ENCODE measurements around the gene RHBDD2.
"Not testable (repeated sequence)": the region's sequence is repeated elsewhere in the genome, so short reads cannot be mapped to it uniquely, and the experiment has no call there.

Gene RHBDD2

DNA sequence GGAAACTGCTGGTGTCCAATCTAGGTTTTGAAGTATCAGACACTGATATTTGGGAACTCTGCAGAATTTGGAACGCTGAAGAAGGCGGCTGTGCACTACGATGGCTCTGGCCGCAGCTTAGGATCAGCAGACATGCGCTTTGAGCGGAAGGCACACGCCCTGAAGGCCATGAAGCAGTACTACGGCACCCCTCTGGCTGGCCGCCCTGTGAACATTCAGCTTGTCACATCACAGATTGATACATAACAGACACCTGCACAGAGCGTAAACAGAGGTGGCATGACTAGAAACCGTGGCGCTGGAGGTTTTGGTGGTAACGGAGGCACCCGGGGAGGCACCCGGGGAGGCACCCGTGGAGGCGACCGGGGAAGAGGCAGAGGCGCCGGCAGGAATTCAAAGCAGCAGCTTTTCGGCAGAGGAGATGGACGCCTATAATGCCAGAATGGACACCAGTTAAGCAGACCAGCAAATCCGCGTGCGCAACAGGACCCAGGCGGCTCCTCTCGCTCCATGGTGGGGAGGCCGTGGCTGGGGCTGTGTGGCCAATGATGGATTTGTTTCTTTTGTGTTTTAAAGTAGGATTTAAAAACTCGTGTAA, 43.0 kb upstream of the RHBDD2 start:
- Histone ChIP-seq H3K9ac (ENCODE audit: low read length) (no peak overlapping the region), H4K91ac (ENCODE audit: low read length) (no peak overlapping the region), H3K4me3 (ENCODE audit: insufficient read depth in 1 of 2, low read depth in 1 of 2, low read length in 2 of 2) (no peak overlapping the region), H2BK120ac (ENCODE audit: low read depth, low read length) (no peak overlapping the region), H4K8ac (ENCODE audit: low read length) (peak overlapping the region; percentile 1), H3K9me3 (ENCODE audit: control insufficient read depth, low read length) (no peaks in the 10 kb centered on the region), H2AFZ (ENCODE audit: low read depth, low read length) (no peak overlapping the region), H2BK12ac (ENCODE audit: low read length in 2 of 2) (peak overlapping the region in 1 of 2 experiments; percentile 87), H3K14ac (ENCODE audit: low read length in 2 of 2) (no peak overlapping the region), H3K4ac (ENCODE audit: low read depth in 1 of 2, low read length in 2 of 2) (no peak overlapping the region), H3K79me1 (replicated peaks; ENCODE audit: low read length, poor library complexity, severe bottlenecking) (no peaks in the 10 kb centered on the region), H3K27ac (ENCODE audit: low read length, poor library complexity, severe bottlenecking) (no peak overlapping the region), H3K27me3 (ENCODE audit: control insufficient read depth in 1 of 2, insufficient read depth in 1 of 2, low read length in 2 of 2) (peaks cover 0 to 8% of the 10 kb centered on the region in 2 experiments), H2BK15ac (ENCODE audit: low read depth, poor library complexity, severe bottlenecking) (no peak overlapping the region), H3K4me1 (ENCODE audit: control insufficient read depth, insufficient read depth, low read depth, low read length) (peaks cover 2% of the 10 kb centered on the region), H3K36me3 (ENCODE audit: control insufficient read depth in 1 of 2, insufficient read depth in 2 of 2, low read depth in 1 of 2, low read length in 2 of 2) (no peaks in the 10 kb centered on the region), H2AK5ac (ENCODE audit: low read length, severe bottlenecking) (no peak overlapping the region), H3K23ac (ENCODE audit: low read length in 2 of 2) (no peak overlapping the region), H3K4me2 (ENCODE audit: low read length, poor library complexity, severe bottlenecking) (no peak overlapping the region), H3K18ac (ENCODE audit: low read depth in 1 of 2, low read length in 2 of 2) (no peak overlapping the region), H2BK5ac (ENCODE audit: low read depth, low read length, poor library complexity, severe bottlenecking) (no peak overlapping the region)
- WGBS, result 92% methylated on average over 28 of the region's 29 CpGs
- no peak for DNase-seq

DNA sequence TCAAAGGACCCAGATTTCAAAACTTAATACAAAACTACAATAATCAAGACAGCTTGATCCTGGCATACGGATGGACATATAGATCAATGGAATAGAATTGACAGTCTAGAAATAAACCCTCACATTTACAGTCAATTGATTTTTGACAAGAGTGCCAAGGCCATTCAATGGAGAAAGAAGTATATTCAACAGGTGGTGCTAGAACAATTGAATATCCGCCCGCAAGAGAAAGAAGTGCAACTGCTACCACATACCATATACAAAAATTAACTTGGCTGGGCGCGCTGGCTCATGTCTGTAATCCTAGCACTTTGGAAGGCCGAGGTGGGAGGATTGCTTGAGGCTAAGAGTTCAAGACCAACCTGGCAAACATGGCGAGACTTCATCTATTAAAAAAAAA, 42.0 kb upstream of the RHBDD2 start:
- WGBS, result 97% methylated on average over 6 of the region's 7 CpGs

DNA sequence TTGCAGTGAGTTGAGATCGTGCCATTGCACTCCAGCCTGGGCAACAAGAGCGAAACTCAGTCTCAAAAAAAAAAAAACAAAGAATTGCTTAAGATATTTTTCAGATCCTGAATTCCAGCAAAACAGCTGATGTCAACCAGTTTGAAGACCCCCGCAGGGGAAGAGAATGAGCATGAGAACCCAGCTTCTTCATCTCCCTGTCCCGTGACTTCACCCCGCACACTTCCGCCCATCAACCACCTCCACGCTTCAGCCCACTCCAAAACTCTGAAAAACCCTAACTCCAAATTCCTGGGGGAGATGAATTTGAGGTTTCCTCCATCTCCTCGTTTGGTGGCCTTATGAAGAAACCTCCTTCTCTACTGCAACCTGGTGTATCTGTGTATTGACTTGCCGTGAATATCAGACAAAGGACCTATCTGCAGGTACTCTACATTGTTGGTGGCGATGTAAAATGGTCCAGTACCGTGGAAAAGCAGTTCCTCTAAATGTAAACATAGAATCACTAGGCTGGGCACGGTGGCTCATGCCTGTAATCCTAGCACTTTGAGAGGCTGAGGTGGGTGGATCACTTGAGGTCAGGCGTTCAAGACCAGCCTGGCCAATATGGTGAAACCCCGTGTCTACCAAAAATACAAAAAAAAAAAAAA, 40.4 kb upstream of the RHBDD2 start:
- H3K18ac ChIP-seq (ENCODE audit: low read depth in 1 of 2, low read length in 2 of 2); H3K23ac ChIP-seq (ENCODE audit: low read length in 2 of 2); H3K4me3 ChIP-seq (ENCODE audit: insufficient read depth in 1 of 2, low read depth in 1 of 2, low read length in 2 of 2); H3K36me3 ChIP-seq (ENCODE audit: control insufficient read depth in 1 of 2, insufficient read depth in 2 of 2, low read depth in 1 of 2, low read length in 2 of 2); H2BK15ac ChIP-seq (ENCODE audit: low read depth, poor library complexity, severe bottlenecking); H4K8ac ChIP-seq (ENCODE audit: low read length); H3K9me3 ChIP-seq (ENCODE audit: control insufficient read depth, low read length); H3K27ac ChIP-seq (ENCODE audit: low read length, poor library complexity, severe bottlenecking); DNase-seq; H2AK5ac ChIP-seq (ENCODE audit: low read length, severe bottlenecking); H3K14ac ChIP-seq (ENCODE audit: low read length in 2 of 2); H3K9ac ChIP-seq (ENCODE audit: low read length); H3K4me1 ChIP-seq (ENCODE audit: control insufficient read depth, insufficient read depth, low read depth, low read length); H4K91ac ChIP-seq (ENCODE audit: low read length); H2BK120ac ChIP-seq (ENCODE audit: low read depth, low read length); H2AFZ ChIP-seq (ENCODE audit: low read depth, low read length); H3K4me2 ChIP-seq (ENCODE audit: low read length, poor library complexity, severe bottlenecking); H2BK5ac ChIP-seq (ENCODE audit: low read depth, low read length, poor library complexity, severe bottlenecking); H3K27me3 ChIP-seq (ENCODE audit: control insufficient read depth in 1 of 2, insufficient read depth in 1 of 2, low read length in 2 of 2); H3K79me1 ChIP-seq (replicated peaks; ENCODE audit: low read length, poor library complexity, severe bottlenecking): not testable (repeated sequence)
- peak overlapping the region; percentile 63 to 67 for H2BK12ac ChIP-seq (ENCODE audit: low read length in 2 of 2)
- 89% methylated on average over 11 of the region's 14 CpGs for WGBS
- peak overlapping the region in 1 of 2 experiments; percentile 41 for H3K4ac ChIP-seq (ENCODE audit: low read depth in 1 of 2, low read length in 2 of 2)

More for the DNA sequence above, 42.0 kb upstream of the RHBDD2 start:
- Histone ChIP-seq H2BK15ac (ENCODE audit: low read depth, poor library complexity, severe bottlenecking) (no peak overlapping the region), H3K4me1 (ENCODE audit: control insufficient read depth, insufficient read depth, low read depth, low read length) (peaks cover 2% of the 10 kb centered on the region), H4K8ac (ENCODE audit: low read length) (no peak overlapping the region), H3K14ac (ENCODE audit: low read length in 2 of 2) (no peak overlapping the region), H4K91ac (ENCODE audit: low read length) (no peak overlapping the region), H3K9ac (ENCODE audit: low read length) (no peak overlapping the region), H3K4me3 (ENCODE audit: insufficient read depth in 1 of 2, low read depth in 1 of 2, low read length in 2 of 2) (no peak overlapping the region), H2BK5ac (ENCODE audit: low read depth, low read length, poor library complexity, severe bottlenecking) (no peak overlapping the region), H2AFZ (ENCODE audit: low read depth, low read length) (no peak overlapping the region), H3K4ac (ENCODE audit: low read depth in 1 of 2, low read length in 2 of 2) (no peak overlapping the region), H3K36me3 (ENCODE audit: control insufficient read depth in 1 of 2, insufficient read depth in 2 of 2, low read depth in 1 of 2, low read length in 2 of 2) (no peaks in the 10 kb centered on the region), H3K27ac (ENCODE audit: low read length, poor library complexity, severe bottlenecking) (no peak overlapping the region), H2BK12ac (ENCODE audit: low read length in 2 of 2) (no peak overlapping the region), H2BK120ac (ENCODE audit: low read depth, low read length) (no peak overlapping the region), H3K79me1 (replicated peaks; ENCODE audit: low read length, poor library complexity, severe bottlenecking) (no peaks in the 10 kb centered on the region), H3K23ac (ENCODE audit: low read length in 2 of 2) (no peak overlapping the region), H3K18ac (ENCODE audit: low read depth in 1 of 2, low read length in 2 of 2) (no peak overlapping the region), H3K4me2 (ENCODE audit: low read length, poor library complexity, severe bottlenecking) (no peak overlapping the region), H2AK5ac (ENCODE audit: low read length, severe bottlenecking) (no peak overlapping the region), H3K9me3 (ENCODE audit: control insufficient read depth, low read length) (no peaks in the 10 kb centered on the region), H3K27me3 (ENCODE audit: control insufficient read depth in 1 of 2, insufficient read depth in 1 of 2, low read length in 2 of 2) (peaks cover 0 to 4% of the 10 kb centered on the region in 2 experiments)
- no peak for DNase-seq

DNA sequence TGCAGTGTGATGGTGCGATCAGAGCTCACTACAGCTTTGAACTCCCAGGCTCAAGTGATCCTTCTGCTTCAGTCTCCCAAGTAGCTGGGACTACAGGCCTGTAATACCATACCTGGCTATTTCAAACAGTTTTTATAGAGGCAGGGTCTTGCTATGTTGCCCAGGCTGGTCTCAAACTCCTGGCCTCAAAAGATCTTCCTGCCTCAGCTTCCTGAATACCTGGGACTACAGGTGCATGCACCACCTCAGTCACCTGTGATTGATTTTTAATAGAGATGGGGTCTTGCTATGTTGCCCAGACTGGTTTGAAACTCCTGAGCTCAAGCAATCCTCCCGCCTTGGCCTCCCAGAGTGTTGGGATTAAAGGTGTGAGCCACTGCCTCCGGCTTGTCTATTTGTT, 38.8 kb upstream of the RHBDD2 start:
- H4K8ac ChIP-seq (ENCODE audit: low read length), result peak overlapping the region; percentile 27
- no peak overlapping the region for H3K23ac ChIP-seq (ENCODE audit: low read length in 2 of 2)
- H3K79me1 ChIP-seq (replicated peaks; ENCODE audit: low read length, poor library complexity, severe bottlenecking), result no peaks in the 10 kb centered on the region
- peak overlapping the region; percentile 6 to 92 for H2BK12ac ChIP-seq (ENCODE audit: low read length in 2 of 2)
- no peak overlapping the region for H2BK15ac ChIP-seq (ENCODE audit: low read depth, poor library complexity, severe bottlenecking)
- H2AK5ac ChIP-seq (ENCODE audit: low read length, severe bottlenecking), result no peak overlapping the region
- no peak overlapping the region for H3K9ac ChIP-seq (ENCODE audit: low read length)
- H3K4me1 ChIP-seq (ENCODE audit: control insufficient read depth, insufficient read depth, low read depth, low read length), result peaks cover 2% of the 10 kb centered on the region
- no peak overlapping the region for H3K4ac ChIP-seq (ENCODE audit: low read depth in 1 of 2, low read length in 2 of 2)
- WGBS, result 91% methylated on average over 3 of the region's 3 CpGs
- DNase-seq, result no peak
- H3K14ac ChIP-seq (ENCODE audit: low read length in 2 of 2), result no peak overlapping the region
- H2BK120ac ChIP-seq (ENCODE audit: low read depth, low read length), result no peak overlapping the region
- no peaks in the 10 kb centered on the region for H3K9me3 ChIP-seq (ENCODE audit: control insufficient read depth, low read length)
- no peaks in the 10 kb centered on the region for H3K36me3 ChIP-seq (ENCODE audit: control insufficient read depth in 1 of 2, insufficient read depth in 2 of 2, low read depth in 1 of 2, low read length in 2 of 2)
- H2AFZ ChIP-seq (ENCODE audit: low read depth, low read length), result no peak overlapping the region
- no peak overlapping the region for H3K27ac ChIP-seq (ENCODE audit: low read length, poor library complexity, severe bottlenecking)
- no peak overlapping the region for H2BK5ac ChIP-seq (ENCODE audit: low read depth, low read length, poor library complexity, severe bottlenecking)
- H3K4me2 ChIP-seq (ENCODE audit: low read length, poor library complexity, severe bottlenecking), result no peak overlapping the region
- H3K18ac ChIP-seq (ENCODE audit: low read depth in 1 of 2, low read length in 2 of 2), result peak overlapping the region in 1 of 2 experiments; percentile 52
- no peaks in the 10 kb centered on the region for H3K27me3 ChIP-seq (ENCODE audit: control insufficient read depth in 1 of 2, insufficient read depth in 1 of 2, low read length in 2 of 2)
- H3K4me3 ChIP-seq (ENCODE audit: insufficient read depth in 1 of 2, low read depth in 1 of 2, low read length in 2 of 2), result no peak overlapping the region
- H4K91ac ChIP-seq (ENCODE audit: low read length), result no peak overlapping the region
